Caco-2 (cell line): ENCODE measurements around the gene SLC38A6. TPM values are rescaled to one million over a fixed set of nuclear protein-coding genes. Genes with fewer than 3 reads are reported as not detected.
A peak's percentile ranks its signal among the peaks of the same experiment; 100 is the strongest.

ENCODE experiments used
- BruUV-seq: library from RNA; stranded (reverse); fragments of 400-500 nt; replicated peaks from 2 replicates; lab custom pipeline; 2021; lab: Mats Ljungman, UMichigan
- CTCF ChIA-PET: fragments of 300-600 bp; sonication (Branson Sonifier 250); formaldehyde crosslinking; loops from one replicate; lab custom pipeline; 2022; ENCODE audit warnings: antibody characterized with exemption; lab: Charles Lee
- POLR2A ChIA-PET: fragments of 300-600 bp; sonication (Branson Sonifier 250); formaldehyde crosslinking; loops from one replicate; lab custom pipeline; 2022; ENCODE audit warnings: antibody characterized with exemption; lab: Charles Lee
- DNase-seq, 2 experiments: peaks; one replicate each; pipeline versions ENCODE4 v3.0.0 to v3.0.0-alpha.2; 2020 to 2022
- H3K27me3 ChIP-seq: replicated peaks from 2 replicates; pipeline ENCODE4 v1.6.0; 2011; ENCODE audit warnings: low read length; ENCODE audit not compliant: control insufficient read depth, insufficient read depth
- H3K36me3 ChIP-seq: 2 replicates; pipeline ENCODE4 v1.5.1; 2011; ENCODE audit warnings: low read length; ENCODE audit not compliant: control insufficient read depth, insufficient read depth
- H3K4me1 ChIP-seq: fragments of 250-450 bp; sonication (Bioruptor Pico); 2 replicates; pipeline ENCODE4 v1.5.1; 2020; ENCODE audit warnings: mild to moderate bottlenecking
- H3K4me3 ChIP-seq: 2 replicates; pipeline ENCODE4 v1.5.1; 2011; ENCODE audit warnings: low read depth, mild to moderate bottlenecking, control low read depth, low read length
- H3K9me3 ChIP-seq: fragments of 250-450 bp; sonication (Bioruptor Pico); 2 replicates; pipeline ENCODE4 v1.5.1; 2020; ENCODE audit warnings: mild to moderate bottlenecking, moderate library complexity
- H3K27ac Mint-ChIP-seq: one replicate; pipeline ENCODE4 v1.8.0; 2022; ENCODE audit warnings: mixed read lengths; ENCODE audit not compliant: unreplicated experiment
- H3K27me3 Mint-ChIP-seq: one replicate; pipeline ENCODE4 v1.8.0; 2022; ENCODE audit warnings: mixed read lengths; ENCODE audit not compliant: insufficient read depth, unreplicated experiment
- H3K36me3 Mint-ChIP-seq: one replicate; pipeline ENCODE4 v1.8.0; 2022; ENCODE audit warnings: mild to moderate bottlenecking, mixed read lengths; ENCODE audit not compliant: insufficient read depth, unreplicated experiment
- H3K4me1 Mint-ChIP-seq: one replicate; pipeline ENCODE4 v1.8.0; 2022; ENCODE audit warnings: low read depth, mixed read lengths; ENCODE audit not compliant: unreplicated experiment
- H3K4me3 Mint-ChIP-seq: one replicate; pipeline ENCODE4 v1.8.0; 2022; ENCODE audit warnings: mild to moderate bottlenecking, moderate library complexity, mixed read lengths; ENCODE audit not compliant: unreplicated experiment
- H3K9me3 Mint-ChIP-seq: one replicate; pipeline ENCODE4 v1.8.0; 2022; ENCODE audit warnings: mixed read lengths; ENCODE audit not compliant: unreplicated experiment
- intact Hi-C: fragments of 100-400 bp; cut with micrococcal nuclease; formaldehyde crosslinking; loops from one replicate; pipeline ENCODE4 v1.10.0; 2022; ENCODE audit not compliant: unreplicated experiment
- total RNA-seq: library from RNA; stranded (reverse); gene quantifications from 2 replicates; pipeline ENCODE4 v1.2.3, GENCODE V29; 2022
- TF ChIP-seq, protein P1 (sequence below), 2 experiments: fragments of 200-600 bp in 1 of 2; IDR thresholded peaks; 1 replicate in 1 of 2; 2 replicates in 1 of 2; pipeline versions ENCODE4 v1.5.1 to v1.8.0; 2011 to 2022; ENCODE audit warnings: antibody characterized with exemption in 1 of 2, control low read depth in 1 of 2, inconsistent platforms in 1 of 2, low read depth in 1 of 2, low read length in 1 of 2, mild to moderate bottlenecking in 1 of 2, moderate library complexity in 1 of 2; ENCODE audit not compliant: insufficient read depth in 1 of 2, severe bottlenecking in 1 of 2, unreplicated experiment in 1 of 2

SLC38A6 gene
- total RNA-seq, 1 experiment from 2014 or later = 11.5 TPM

DNA sequence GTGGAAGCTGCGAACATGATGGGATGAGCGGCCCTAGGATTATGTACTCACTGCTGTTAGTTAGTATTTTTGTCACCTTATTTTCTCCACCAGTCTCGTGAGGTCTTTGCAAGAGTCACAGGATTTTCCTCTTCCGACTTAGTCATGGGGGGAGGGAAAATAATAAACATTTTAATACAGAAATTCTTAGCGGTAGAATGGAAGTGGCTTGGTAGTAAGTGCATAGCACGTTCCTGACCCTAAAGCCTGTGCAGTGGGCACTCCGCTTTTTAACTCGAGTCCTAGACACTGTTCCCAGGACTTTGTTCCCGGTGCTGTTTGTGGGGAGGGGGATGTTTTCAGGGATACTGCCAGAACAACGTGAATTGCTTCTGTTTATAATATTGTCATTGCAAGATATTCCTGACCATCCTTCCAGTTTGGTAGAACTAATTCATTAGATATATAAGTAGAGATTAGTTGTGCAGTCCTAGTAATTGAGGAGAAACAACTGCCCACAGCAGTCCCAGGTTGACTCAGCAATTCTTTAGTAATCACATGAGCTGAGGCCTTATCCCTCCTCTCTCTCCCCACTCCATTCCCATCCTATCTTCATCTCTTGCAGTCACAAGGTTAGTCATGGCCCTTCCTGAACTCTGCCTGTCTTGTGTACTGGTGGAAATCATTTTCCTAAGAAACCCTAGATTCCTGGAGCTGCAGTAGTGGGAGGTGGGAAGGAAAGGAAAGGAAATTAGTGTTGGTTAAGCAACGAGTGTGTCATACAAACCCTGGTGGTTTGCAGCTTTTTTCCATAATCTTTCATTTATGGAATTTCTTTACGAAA, 799 bp downstream of the SLC38A6 start:
- DNase-seq = peak in 1 of 2 experiments; percentile 8
- TF ChIP-seq, protein P1, sequence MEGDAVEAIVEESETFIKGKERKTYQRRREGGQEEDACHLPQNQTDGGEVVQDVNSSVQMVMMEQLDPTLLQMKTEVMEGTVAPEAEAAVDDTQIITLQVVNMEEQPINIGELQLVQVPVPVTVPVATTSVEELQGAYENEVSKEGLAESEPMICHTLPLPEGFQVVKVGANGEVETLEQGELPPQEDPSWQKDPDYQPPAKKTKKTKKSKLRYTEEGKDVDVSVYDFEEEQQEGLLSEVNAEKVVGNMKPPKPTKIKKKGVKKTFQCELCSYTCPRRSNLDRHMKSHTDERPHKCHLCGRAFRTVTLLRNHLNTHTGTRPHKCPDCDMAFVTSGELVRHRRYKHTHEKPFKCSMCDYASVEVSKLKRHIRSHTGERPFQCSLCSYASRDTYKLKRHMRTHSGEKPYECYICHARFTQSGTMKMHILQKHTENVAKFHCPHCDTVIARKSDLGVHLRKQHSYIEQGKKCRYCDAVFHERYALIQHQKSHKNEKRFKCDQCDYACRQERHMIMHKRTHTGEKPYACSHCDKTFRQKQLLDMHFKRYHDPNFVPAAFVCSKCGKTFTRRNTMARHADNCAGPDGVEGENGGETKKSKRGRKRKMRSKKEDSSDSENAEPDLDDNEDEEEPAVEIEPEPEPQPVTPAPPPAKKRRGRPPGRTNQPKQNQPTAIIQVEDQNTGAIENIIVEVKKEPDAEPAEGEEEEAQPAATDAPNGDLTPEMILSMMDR (IDR thresholded peaks at IDR 0.05; ENCODE audit: insufficient read depth in 1 of 2, low read depth in 1 of 2, low read length in 1 of 2, severe bottlenecking in 1 of 2, unreplicated experiment in 1 of 2) = no peak
- H3K9me3 Mint-ChIP-seq = no peaks in the 10 kb centered on the region
- Histone ChIP-seq H3K4me1 (peaks cover 6% of the 10 kb centered on the region; the same call in 1 of the 2 replicates), H3K9me3 (no peaks in the 10 kb centered on the region), H3K36me3 (no peaks in the 10 kb centered on the region), H3K27me3 (no peaks in the 10 kb centered on the region), H3K4me3 (peak overlapping the region; percentile 81)
- TSS peak; percentile 36 for BruUV-seq
- H3K4me1 Mint-ChIP-seq = no peaks in the 10 kb centered on the region
- H3K27ac Mint-ChIP-seq = no peak overlapping the region
- H3K36me3 Mint-ChIP-seq = peaks cover 16% of the 10 kb centered on the region
- ChIA-PET CTCF (interaction anchor here (0.7 kb wide), 1 partner anchor 275 kb away, joined by 3 read pairs; no protein-coding TSS in a partner anchor), POLR2A (interaction anchor here (1.2 kb wide), 1 partner anchor 316 kb away, joined by 4 read pairs; no protein-coding TSS in a partner anchor)
- intact Hi-C loops = loop anchor here (1.0 kb wide), 4 partner anchors 43 to 333 kb away; partner anchors contain the start of genes SIX1 and SIX4
- no peaks in the 10 kb centered on the region for H3K27me3 Mint-ChIP-seq
- no peak overlapping the region for H3K4me3 Mint-ChIP-seq

DNA sequence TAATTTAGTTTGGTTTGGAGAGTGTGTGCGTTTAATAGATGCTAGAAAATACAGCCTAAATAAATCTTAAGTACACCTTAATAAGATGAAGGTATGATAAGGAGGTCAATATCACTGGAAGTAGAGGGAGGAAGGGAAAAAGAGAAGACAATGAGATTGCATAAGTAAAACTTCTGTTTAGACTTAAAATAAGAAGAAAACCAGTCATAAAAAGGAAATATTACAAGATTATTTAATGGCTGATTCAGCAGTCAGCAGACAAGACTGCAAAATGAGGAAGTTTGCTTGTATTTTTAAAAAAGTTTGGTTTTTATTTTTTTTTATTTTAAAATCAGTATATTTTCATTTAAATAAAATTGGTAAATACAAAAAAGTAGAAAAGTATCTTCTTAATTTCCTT, 3.2 kb downstream of the SLC38A6 start:
- intact Hi-C loops = no loop called here
- Mint-ChIP-seq H3K9me3 (no peaks in the 10 kb centered on the region), H3K27me3 (no peaks in the 10 kb centered on the region), H3K4me3 (no peak overlapping the region), H3K36me3 (peaks cover 5% of the 10 kb centered on the region), H3K27ac (no peak overlapping the region), H3K4me1 (no peaks in the 10 kb centered on the region)
- Histone ChIP-seq H3K9me3 (no peaks in the 10 kb centered on the region), H3K4me3 (no peak overlapping the region), H3K36me3 (no peaks in the 10 kb centered on the region), H3K4me1 (peaks cover 6% of the 10 kb centered on the region; the same call in 1 of the 2 replicates), H3K27me3 (no peaks in the 10 kb centered on the region)
- CTCF ChIA-PET = no interaction called here
- TF ChIP-seq, protein P1 (IDR thresholded peaks at IDR 0.05; ENCODE audit: insufficient read depth in 1 of 2, low read depth in 1 of 2, low read length in 1 of 2, severe bottlenecking in 1 of 2, unreplicated experiment in 1 of 2) = no peak
- DNase-seq = no peak
- POLR2A ChIA-PET = no interaction called here
- BruUV-seq = no TSS peak

DNA sequence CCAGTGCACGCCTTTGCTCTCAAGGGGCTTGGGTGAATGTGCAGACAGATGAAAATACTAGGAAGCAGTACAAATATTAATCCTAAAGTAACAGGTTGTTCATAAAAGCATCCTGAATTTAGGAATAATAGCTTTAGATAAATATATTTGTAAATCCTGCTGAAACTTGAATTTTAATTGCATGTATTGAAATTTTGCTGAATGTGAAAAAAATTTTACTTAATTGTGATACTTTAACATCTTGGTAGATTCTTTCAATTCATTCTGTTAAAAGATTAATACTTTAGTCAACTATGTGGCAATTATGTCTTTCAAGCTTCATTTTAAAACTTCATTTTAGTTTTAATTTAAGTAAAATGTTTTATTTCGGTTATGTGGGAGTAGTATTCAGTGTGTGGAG, 5.5 kb downstream of the SLC38A6 start:
- H3K36me3 Mint-ChIP-seq = no peaks in the 10 kb centered on the region
- POLR2A ChIA-PET = no interaction called here
- H3K9me3 ChIP-seq = no peaks in the 10 kb centered on the region
- TF ChIP-seq, protein P1 (IDR thresholded peaks at IDR 0.05; ENCODE audit: insufficient read depth in 1 of 2, low read depth in 1 of 2, low read length in 1 of 2, severe bottlenecking in 1 of 2, unreplicated experiment in 1 of 2) = no peak
- no peak overlapping the region for H3K27ac Mint-ChIP-seq
- peaks cover 1% of the 10 kb centered on the region; the same call in 1 of the 2 replicates for H3K36me3 ChIP-seq
- no peaks in the 10 kb centered on the region for H3K9me3 Mint-ChIP-seq
- no peak overlapping the region for H3K4me3 Mint-ChIP-seq
- intact Hi-C loops = no loop called here
- H3K4me3 ChIP-seq = no peak overlapping the region
- no peaks in the 10 kb centered on the region for H3K4me1 ChIP-seq
- no TSS peak for BruUV-seq
- H3K27me3 ChIP-seq = no peaks in the 10 kb centered on the region
- CTCF ChIA-PET = no interaction called here
- H3K27me3 Mint-ChIP-seq = no peaks in the 10 kb centered on the region
- DNase-seq = no peak
- no peaks in the 10 kb centered on the region for H3K4me1 Mint-ChIP-seq
